ENCODE measurements around the gene NID1.
"Not testable (repeated sequence)": the region's sequence is repeated elsewhere in the genome, so short reads cannot be mapped to it uniquely, and the experiment has no call there.

The NID1 gene

DNA sequence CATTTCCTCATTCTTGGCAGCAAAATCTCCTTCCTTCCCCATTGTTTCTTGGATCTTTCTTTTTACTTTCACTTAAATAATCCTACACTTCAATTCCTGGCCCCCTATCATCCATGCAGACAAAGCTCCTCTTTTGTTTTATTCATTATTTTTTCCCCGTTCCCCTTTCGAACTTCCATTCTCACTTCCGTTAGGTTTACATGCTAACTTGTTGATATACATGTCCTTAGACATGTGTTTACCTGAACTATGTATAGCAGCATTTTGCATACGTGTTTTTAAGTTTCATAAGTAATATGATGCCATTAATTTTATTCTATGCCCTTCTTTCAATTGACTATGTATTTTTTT, 131.1 kb downstream of the NID1 start:
- no peak overlapping the region for H3K4me3 ChIP-seq (ENCODE audit: low read depth, low read length)
- TF ChIP-seq, protein P1, sequence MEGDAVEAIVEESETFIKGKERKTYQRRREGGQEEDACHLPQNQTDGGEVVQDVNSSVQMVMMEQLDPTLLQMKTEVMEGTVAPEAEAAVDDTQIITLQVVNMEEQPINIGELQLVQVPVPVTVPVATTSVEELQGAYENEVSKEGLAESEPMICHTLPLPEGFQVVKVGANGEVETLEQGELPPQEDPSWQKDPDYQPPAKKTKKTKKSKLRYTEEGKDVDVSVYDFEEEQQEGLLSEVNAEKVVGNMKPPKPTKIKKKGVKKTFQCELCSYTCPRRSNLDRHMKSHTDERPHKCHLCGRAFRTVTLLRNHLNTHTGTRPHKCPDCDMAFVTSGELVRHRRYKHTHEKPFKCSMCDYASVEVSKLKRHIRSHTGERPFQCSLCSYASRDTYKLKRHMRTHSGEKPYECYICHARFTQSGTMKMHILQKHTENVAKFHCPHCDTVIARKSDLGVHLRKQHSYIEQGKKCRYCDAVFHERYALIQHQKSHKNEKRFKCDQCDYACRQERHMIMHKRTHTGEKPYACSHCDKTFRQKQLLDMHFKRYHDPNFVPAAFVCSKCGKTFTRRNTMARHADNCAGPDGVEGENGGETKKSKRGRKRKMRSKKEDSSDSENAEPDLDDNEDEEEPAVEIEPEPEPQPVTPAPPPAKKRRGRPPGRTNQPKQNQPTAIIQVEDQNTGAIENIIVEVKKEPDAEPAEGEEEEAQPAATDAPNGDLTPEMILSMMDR (IDR thresholded peaks at IDR 0.05; ENCODE audit: low read depth, low read length), result no peak

DNA sequence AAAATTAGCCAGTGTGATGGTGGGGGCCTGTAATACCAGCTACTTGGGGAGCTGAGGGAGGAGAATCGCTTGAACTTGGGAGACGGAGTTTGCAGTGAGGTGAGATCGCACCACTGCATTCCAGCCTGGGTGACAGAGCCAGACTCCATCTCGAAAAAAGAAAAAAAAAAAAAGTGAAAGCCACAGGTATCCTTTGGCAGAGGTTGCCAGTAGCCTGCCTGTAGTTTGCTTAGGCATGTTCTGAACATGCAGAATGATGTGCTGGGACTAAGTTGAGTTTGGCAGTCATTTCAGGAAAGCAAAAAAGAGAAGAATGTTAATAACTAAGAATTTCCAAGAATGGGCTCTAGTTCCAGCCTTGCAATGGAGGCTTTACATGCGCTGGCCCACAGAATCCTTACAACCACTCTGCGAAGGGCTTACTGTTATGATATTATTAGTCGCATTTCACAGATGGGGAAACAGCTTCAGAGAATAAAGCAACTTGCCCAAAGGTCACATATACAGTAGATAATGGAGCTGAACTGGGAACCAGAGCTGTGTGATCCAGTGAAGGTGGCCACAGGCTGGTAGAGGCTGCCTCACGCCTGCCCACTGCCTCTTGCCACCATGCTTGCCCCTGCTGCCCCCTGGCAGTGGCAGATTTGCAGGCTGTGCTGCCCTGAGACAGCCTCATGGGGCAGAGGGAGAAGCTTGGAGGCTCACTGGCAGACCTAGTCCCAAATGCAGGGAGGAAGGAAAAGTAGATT, 131.7 kb downstream of the NID1 start:
- TF ChIP-seq, protein P1 (IDR thresholded peaks at IDR 0.05; ENCODE audit: low read depth, low read length), result no peak

DNA sequence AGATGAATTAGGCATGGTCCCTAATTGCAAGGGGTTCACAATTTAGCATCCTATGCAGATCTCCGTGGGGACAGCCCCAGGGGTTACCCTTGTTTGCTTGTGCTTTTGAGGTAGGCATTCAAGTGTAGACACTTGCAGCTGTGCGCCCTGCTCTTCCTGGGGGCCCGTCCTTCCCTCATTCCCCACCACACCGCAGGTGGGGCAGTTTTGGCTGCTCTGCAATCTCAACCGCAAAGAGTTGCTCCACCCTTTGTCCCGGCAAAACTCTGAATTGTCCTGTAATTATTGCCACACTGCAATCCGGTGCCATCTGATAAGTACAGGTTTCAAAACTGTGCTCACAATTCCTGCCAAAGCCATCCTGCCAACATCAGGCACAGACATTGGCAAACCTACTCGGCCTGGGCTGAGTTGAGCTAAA, 132.8 kb downstream of the NID1 start:
- TF ChIP-seq, protein P1 (IDR thresholded peaks at IDR 0.05; ENCODE audit: low read depth, low read length), result no peak
- H3K4me3 ChIP-seq (ENCODE audit: low read depth, low read length), result no peak overlapping the region

More for the DNA sequence above, 131.7 kb downstream of the NID1 start:
- H3K4me3 ChIP-seq (ENCODE audit: low read depth, low read length), result no peak overlapping the region

DNA sequence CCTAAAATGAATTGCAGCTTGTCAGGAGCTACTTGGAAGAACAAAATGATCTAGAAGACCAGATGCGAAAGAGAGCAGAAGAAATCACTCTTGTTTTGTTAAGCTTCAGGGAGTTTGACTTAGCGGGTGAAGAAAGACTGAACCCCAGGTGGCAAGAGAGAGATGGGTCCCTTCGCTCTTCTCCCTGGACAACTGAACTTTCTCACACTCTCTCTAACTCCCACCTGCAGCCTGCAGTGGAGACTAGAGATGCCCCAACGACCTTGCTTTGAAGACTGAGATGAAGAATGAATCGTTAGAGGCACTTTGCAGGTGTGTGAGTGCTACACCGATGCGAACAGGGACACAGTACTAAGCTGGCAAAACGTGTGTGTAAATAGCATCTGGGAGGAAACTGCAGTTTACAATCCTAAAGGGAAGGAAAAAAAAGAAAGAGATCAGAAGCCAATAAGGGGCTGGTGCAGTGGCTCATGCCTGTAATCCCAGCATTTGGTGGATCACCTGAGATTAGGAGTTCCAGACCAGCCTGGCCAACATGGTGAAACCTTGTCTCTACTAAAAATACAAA, 133.6 kb downstream of the NID1 start:
- TF ChIP-seq, protein P1 (IDR thresholded peaks at IDR 0.05; ENCODE audit: low read depth, low read length), result no peak
- no peak overlapping the region for H3K4me3 ChIP-seq (ENCODE audit: low read depth, low read length)

DNA sequence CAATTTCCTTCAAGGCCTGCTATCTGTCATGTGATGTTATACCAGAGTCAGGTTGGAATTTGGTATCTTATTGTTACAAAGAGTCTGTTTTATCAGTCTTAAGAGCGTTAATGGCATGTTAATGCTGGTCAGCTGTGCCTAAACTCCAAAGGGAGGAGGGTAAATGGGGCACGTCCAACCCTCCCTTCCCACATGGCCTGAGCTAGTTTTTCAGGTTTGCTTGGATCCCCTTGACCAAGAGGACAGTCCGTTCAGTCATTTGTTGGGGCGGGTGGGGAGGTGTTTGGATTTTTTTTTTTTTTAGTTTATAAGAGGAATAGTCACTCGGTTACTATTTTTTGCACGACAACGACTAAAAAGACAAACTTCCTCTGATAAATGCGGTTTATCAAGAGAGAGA, 134.3 kb downstream of the NID1 start:
- no peak overlapping the region for H3K4me3 ChIP-seq (ENCODE audit: low read depth, low read length)
- TF ChIP-seq, protein P1 (IDR thresholded peaks at IDR 0.05; ENCODE audit: low read depth, low read length), result no peak

DNA sequence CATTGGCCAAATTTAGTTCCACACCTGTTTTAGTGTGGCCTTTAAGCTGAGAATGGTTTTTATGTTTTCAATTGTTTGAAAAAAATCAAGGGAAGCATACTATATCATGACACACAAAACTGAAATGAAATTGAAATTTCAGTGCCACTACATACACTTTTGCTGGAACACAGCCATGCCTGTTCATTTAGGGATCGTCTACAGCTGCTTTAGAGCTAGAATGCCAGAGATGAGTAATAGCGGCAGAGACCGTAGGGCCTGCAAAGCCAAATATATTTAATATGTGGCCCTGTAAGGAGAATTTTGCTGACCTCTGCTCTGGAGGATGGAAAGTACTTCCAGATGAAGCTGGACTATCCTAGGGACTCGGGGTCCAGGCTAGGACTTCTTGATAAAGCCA, 135.7 kb downstream of the NID1 start:
- TF ChIP-seq, protein P1 (IDR thresholded peaks at IDR 0.05; ENCODE audit: low read depth, low read length), result no peak
- H3K4me3 ChIP-seq (ENCODE audit: low read depth, low read length), result no peak overlapping the region

DNA sequence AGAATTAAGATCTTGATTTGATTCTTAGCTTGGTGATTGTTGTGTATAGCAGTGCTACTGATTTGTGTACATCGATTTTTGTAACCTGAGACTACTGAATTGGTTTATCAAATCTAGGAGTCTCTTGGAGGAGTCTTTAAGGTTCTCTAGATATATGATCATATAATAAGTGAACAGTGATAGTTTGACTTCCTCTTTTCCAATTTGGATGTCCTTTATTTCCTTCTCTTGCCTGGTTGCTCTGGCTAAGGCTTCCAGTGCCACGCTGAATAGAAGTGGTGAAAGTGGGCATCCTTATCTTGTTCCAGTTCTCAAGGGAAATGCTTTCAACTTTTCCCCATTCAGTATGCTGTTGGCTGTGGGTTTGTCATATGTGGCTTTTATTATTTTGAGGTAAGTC, 136.7 kb downstream of the NID1 start:
- TF ChIP-seq, protein P1 (IDR thresholded peaks at IDR 0.05; ENCODE audit: low read depth, low read length), result no peak
- H3K4me3 ChIP-seq (ENCODE audit: low read depth, low read length), result no peak overlapping the region

DNA sequence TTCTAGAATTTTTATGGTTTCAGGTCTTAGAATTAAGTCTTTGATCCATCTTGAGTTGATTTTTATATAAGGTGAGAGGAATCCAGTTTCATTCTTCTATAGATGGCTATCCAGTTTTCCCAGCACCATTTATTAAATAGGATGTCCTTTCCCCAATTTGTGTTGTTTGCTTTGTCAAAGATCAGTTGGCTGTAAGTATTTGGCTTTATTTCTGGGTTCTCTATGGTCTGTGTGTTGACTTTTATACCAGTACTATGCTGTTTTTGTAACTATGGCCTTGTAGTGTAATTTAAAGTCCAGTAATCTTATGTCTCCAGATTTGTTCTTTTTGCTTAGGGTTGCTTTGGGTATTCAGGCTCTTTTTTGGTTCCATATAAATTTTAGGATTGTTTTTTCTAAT, 137.3 kb downstream of the NID1 start:
- H3K4me3 ChIP-seq (ENCODE audit: low read depth, low read length), result not testable (repeated sequence)

Data from WI38 (cell line).